HEK293 (cell line): ENCODE results near the gene SEC63.

Source experiments
- CTCF ChIA-PET: fragments of 350-600 bp; formaldehyde crosslinking; extraction: SDS; loops from one replicate; lab custom pipeline; 2021; ENCODE audit warnings: antibody characterized with exemption; lab: Yijun Ruan, JAX
- POLR2A ChIA-PET: fragments of 300-600 bp; formaldehyde crosslinking; extraction: SDS; loops from one replicate; lab custom pipeline; 2020; ENCODE audit warnings: antibody characterized with exemption, inconsistent platforms; lab: Yijun Ruan, JAX
- H3K27ac ChIP-seq: fragments of 200-500 bp; sonication (Bioruptor generic); 2 replicates; pipeline ENCODE4 v1.5.1; 2014; ENCODE audit warnings: low read depth, low read length, control low read depth, inconsistent platforms; ENCODE audit errors: extremely low read depth
- H3K36me3 ChIP-seq, 2 experiments: fragments of 200-500 bp in 1 of 2; sonication (Bioruptor generic) in 1 of 2; 1 replicate in 1 of 2; 2 replicates in 1 of 2; pipeline ENCODE4 v1.5.1; 2014 to 2017; ENCODE audit warnings: inconsistent platforms in 2 of 2, low read length in 2 of 2; ENCODE audit not compliant: control insufficient read depth in 2 of 2, insufficient read depth in 1 of 2
- H3K4me1 ChIP-seq: fragments of 200-500 bp; sonication (Bioruptor generic); 2 replicates; pipeline ENCODE4 v1.5.1; 2014; ENCODE audit warnings: mild to moderate bottlenecking, low read length, inconsistent platforms; ENCODE audit not compliant: control insufficient read depth, insufficient read depth
- H3K4me3 ChIP-seq: 2 replicates; pipeline ENCODE4 v1.5.1; 2011; ENCODE audit warnings: low read depth, mild to moderate bottlenecking, control low read depth, low read length, moderate library complexity
- H3K9me3 ChIP-seq: fragments of 200-500 bp; sonication (Bioruptor generic); 2 replicates; pipeline ENCODE4 v1.5.1; 2014; ENCODE audit warnings: low read depth, low read length, inconsistent platforms; ENCODE audit not compliant: control insufficient read depth, insufficient read depth
- AEBP2 ChIP-seq: fragments of 450-650 bp; formaldehyde crosslinking; IDR thresholded peaks from 2 replicates; pipeline ENCODE4 v1.5.1; 2016; ENCODE audit warnings: missing biosample characterization, missing genetic modification characterization, borderline replicate concordance
- CTCF ChIP-seq: fragments of 450-650 bp; formaldehyde crosslinking; IDR thresholded peaks from 2 replicates; pipeline ENCODE4 v1.5.1; 2016; ENCODE audit warnings: missing biosample characterization, missing genetic modification characterization
- FEZF1 ChIP-seq: fragments of 450-650 bp; formaldehyde crosslinking; IDR thresholded peaks from 2 replicates; pipeline ENCODE4 v1.5.1; 2016; ENCODE audit warnings: missing biosample characterization, missing genetic modification characterization
- GFI1B ChIP-seq: fragments of 450-650 bp; formaldehyde crosslinking; IDR thresholded peaks from 2 replicates; pipeline ENCODE4 v1.5.1; 2016; ENCODE audit warnings: missing biosample characterization, missing genetic modification characterization
- PRDM6 ChIP-seq: fragments of 450-650 bp; formaldehyde crosslinking; IDR thresholded peaks from 2 replicates; pipeline ENCODE4 v1.5.1; 2017; ENCODE audit warnings: missing biosample characterization, missing genetic modification characterization
- SCRT1 ChIP-seq: fragments of 450-650 bp; formaldehyde crosslinking; IDR thresholded peaks from 2 replicates; pipeline ENCODE4 v1.5.1; 2016; ENCODE audit warnings: missing biosample characterization, missing genetic modification characterization, borderline replicate concordance
- SCRT2 ChIP-seq: fragments of 450-650 bp; formaldehyde crosslinking; IDR thresholded peaks from 2 replicates; pipeline ENCODE4 v1.5.1; 2016; ENCODE audit warnings: missing biosample characterization, missing genetic modification characterization
- TRIM28 ChIP-seq: IDR thresholded peaks from 2 replicates; pipeline ENCODE4 v1.6.1; 2011; ENCODE audit warnings: low read length, control low read depth, borderline replicate concordance
- ZBTB17 ChIP-seq: fragments of 450-650 bp; formaldehyde crosslinking; IDR thresholded peaks from 2 replicates; pipeline ENCODE4 v1.5.1; 2016; ENCODE audit warnings: missing biosample characterization, missing genetic modification characterization
- ZNF133 ChIP-seq: fragments of 450-650 bp; formaldehyde crosslinking; IDR thresholded peaks from 2 replicates; pipeline ENCODE4 v1.5.1; 2016; ENCODE audit warnings: missing biosample characterization, missing genetic modification characterization
- ZNF214 ChIP-seq: fragments of 450-650 bp; formaldehyde crosslinking; IDR thresholded peaks from 2 replicates; pipeline ENCODE4 v1.5.1; 2017; ENCODE audit warnings: missing biosample characterization, mild to moderate bottlenecking, missing genetic modification characterization, borderline replicate concordance
- ZNF280D ChIP-seq: fragments of 450-650 bp; formaldehyde crosslinking; IDR thresholded peaks from 2 replicates; pipeline ENCODE4 v1.5.1; 2016; ENCODE audit warnings: missing biosample characterization, missing genetic modification characterization
- ZNF37A ChIP-seq: fragments of 450-650 bp; IDR thresholded peaks from 2 replicates; pipeline ENCODE4 v1.5.1; 2018; ENCODE audit warnings: missing biosample characterization, missing genetic modification characterization
- ZNF433 ChIP-seq: fragments of 450-650 bp; formaldehyde crosslinking; IDR thresholded peaks from 2 replicates; pipeline ENCODE4 v1.5.1; 2016; ENCODE audit warnings: missing biosample characterization, missing genetic modification characterization, low read depth
- ZNF514 ChIP-seq: fragments of 450-650 bp; formaldehyde crosslinking; IDR thresholded peaks from 2 replicates; pipeline ENCODE4 v1.5.1; 2016; ENCODE audit warnings: missing biosample characterization, missing genetic modification characterization
- ZNF529 ChIP-seq: fragments of 450-650 bp; formaldehyde crosslinking; IDR thresholded peaks from 2 replicates; pipeline ENCODE4 v1.5.1; 2017; ENCODE audit warnings: missing genetic modification characterization, missing biosample characterization; ENCODE audit not compliant: insufficient replicate concordance
- ZNF555 ChIP-seq: fragments of 450-650 bp; formaldehyde crosslinking; conservative IDR thresholded peaks from 2 replicates; pipeline ENCODE4 v1.5.1; 2017; ENCODE audit warnings: missing biosample characterization, mild to moderate bottlenecking, missing genetic modification characterization, inconsistent platforms
- ZNF561 ChIP-seq: fragments of 450-650 bp; IDR thresholded peaks from 2 replicates; pipeline ENCODE4 v1.5.1; 2018; ENCODE audit warnings: missing biosample characterization, missing genetic modification characterization, borderline replicate concordance
- ZNF580 ChIP-seq: fragments of 450-650 bp; formaldehyde crosslinking; IDR thresholded peaks from 2 replicates; pipeline ENCODE4 v1.5.1; 2016; ENCODE audit warnings: missing biosample characterization, missing genetic modification characterization
- ZNF792 ChIP-seq: fragments of 450-650 bp; formaldehyde crosslinking; IDR thresholded peaks from 2 replicates; pipeline ENCODE4 v1.5.1; 2016; ENCODE audit warnings: missing biosample characterization, missing genetic modification characterization
- ZSCAN5A ChIP-seq: fragments of 450-650 bp; formaldehyde crosslinking; IDR thresholded peaks from 2 replicates; pipeline ENCODE4 v1.5.1; 2016; ENCODE audit warnings: missing biosample characterization, missing genetic modification characterization

SEC63 gene

GRCh38 chr6:107943626-107944439 lies 14.2 kb downstream of the SEC63 start:
- CTCF ChIA-PET: no interaction called here

GRCh38 chr6:107942142-107942541 lies 15.9 kb downstream of the SEC63 start:
- H3K27ac ChIP-seq: no peak overlapping the region
- H3K36me3 ChIP-seq: no peaks in the 10 kb centered on the region; a peak in 1 of 3 replicates
- H3K4me1 ChIP-seq: peaks cover 5% of the 10 kb centered on the region
- CTCF ChIA-PET: interaction anchor here (2.1 kb wide), 1 partner anchor 38 kb away, joined by 7 read pairs; no protein-coding TSS in a partner anchor
- H3K4me3 ChIP-seq: no peak overlapping the region
- no peaks in the 10 kb centered on the region for H3K9me3 ChIP-seq
- POLR2A ChIA-PET: no interaction called here
- TF ChIP-seq ZSCAN5A (tag by site-specific recombination) (no peak), ZNF561 (tag by site-specific recombination) (no peak), ZNF555 (tag by site-specific recombination) (no peak), PRDM6 (tag by site-specific recombination) (no peak), ZNF214 (no peak), ZNF37A (tag by site-specific recombination) (no peak), SCRT2 (tag by site-specific recombination) (no peak), ZNF280D (tag by site-specific recombination) (no peak), ZNF792 (tag by site-specific recombination) (no peak), ZNF433 (no peak), ZNF580 (tag by site-specific recombination) (no peak), AEBP2 (no peak), ZNF514 (no peak), GFI1B (no peak), ZNF529 (no peak), ZNF133 (no peak)

More at GRCh38 chr6:107943626-107944439, 14.2 kb downstream of the SEC63 start:
- H3K27ac ChIP-seq: no peak overlapping the region
- H3K4me3 ChIP-seq: no peak overlapping the region
- H3K9me3 ChIP-seq: no peaks in the 10 kb centered on the region
- H3K4me1 ChIP-seq: peaks cover 5% of the 10 kb centered on the region
- peak; percentile 70; the same call in 1 of the 2 replicates for TF ChIP-seq TRIM28
- 0 out of 2 replicates have a peak, but pooled peaks have one; percentile 29 for TF ChIP-seq ZNF133
- TF ChIP-seq CTCF (tag by site-specific recombination): no peak
- TF ChIP-seq SCRT1: no peak
- TF ChIP-seq FEZF1 (tag by site-specific recombination): peak; percentile 85
- TF ChIP-seq ZBTB17: 0 out of 2 replicates have a peak, but pooled peaks have one; percentile 20
- POLR2A ChIA-PET: interaction anchor here (1.0 kb wide), 1 partner anchor 14 kb away, joined by 4 read pairs; the partner anchor contains the start of gene SEC63
- H3K36me3 ChIP-seq: no peaks in the 10 kb centered on the region; a peak in 1 of 3 replicates
